GM23338 (cell line): ENCODE results near the gene MBD6. TPM values are rescaled to one million over a fixed set of nuclear protein-coding genes. Genes with fewer than 3 reads are reported as not detected.

Source experiments
- ATAC-seq: fragments of 200-7000 bp; cut with Tn5 transposase; 3 replicates; pipeline ENCODE4 v1.9.1; 2020
- DNase-seq: peaks from one replicate; pipeline ENCODE4 v3.0.0-alpha.2; 2015; ENCODE audit warnings: low spot score
- H2AFZ ChIP-seq: fragments of 200-600 bp; sonication (generic); 2 replicates; pipeline ENCODE4 v1.8.0; 2016; ENCODE audit warnings: antibody characterized with exemption, mild to moderate bottlenecking, moderate library complexity
- H3F3A ChIP-seq: fragments of 200-600 bp; sonication (generic); replicated peaks from 2 replicates; pipeline ENCODE4 v1.8.0; 2017; ENCODE audit warnings: antibody characterized with exemption, mixed run types, low read depth
- H3K27ac ChIP-seq: fragments of 200-600 bp; sonication (generic); 2 replicates; pipeline ENCODE4 v1.6.1; 2016; ENCODE audit warnings: low read depth
- H3K27me3 ChIP-seq: fragments of 200-600 bp; sonication (generic); 2 replicates; pipeline ENCODE4 v1.8.0; 2016; ENCODE audit warnings: mild to moderate bottlenecking, mixed run types, moderate library complexity; ENCODE audit not compliant: insufficient read depth
- H3K36me3 ChIP-seq: fragments of 200-600 bp; sonication (generic); 2 replicates; pipeline ENCODE4 v1.8.0; 2016; ENCODE audit warnings: mild to moderate bottlenecking; ENCODE audit not compliant: insufficient read depth
- H3K4me1 ChIP-seq: fragments of 200-600 bp; sonication (generic); 2 replicates; pipeline ENCODE4 v1.8.0; 2016; ENCODE audit warnings: mild to moderate bottlenecking, moderate library complexity; ENCODE audit not compliant: insufficient read depth
- H3K4me2 ChIP-seq: fragments of 200-600 bp; sonication (generic); 2 replicates; pipeline ENCODE4 v1.7.1; 2017; ENCODE audit warnings: mixed run types
- H3K4me3 ChIP-seq: fragments of 200-600 bp; sonication (generic); 2 replicates; pipeline ENCODE4 v1.6.1; 2016; ENCODE audit warnings: mixed run types
- H3K79me2 ChIP-seq: fragments of 200-600 bp; sonication (generic); replicated peaks from 2 replicates; pipeline ENCODE4 v1.8.0; 2017; ENCODE audit warnings: mild to moderate bottlenecking; ENCODE audit not compliant: insufficient read depth
- H3K9me2 ChIP-seq: fragments of 200-600 bp; sonication (generic); 2 replicates; pipeline ENCODE4 v1.8.0; 2017; ENCODE audit not compliant: insufficient read depth
- H4K20me1 ChIP-seq: fragments of 200-600 bp; sonication (generic); replicated peaks from 2 replicates; pipeline ENCODE4 v1.8.0; 2017; ENCODE audit warnings: mild to moderate bottlenecking; ENCODE audit not compliant: insufficient read depth
- H3K27ac Mint-ChIP-seq: 2 replicates; pipeline ENCODE4 v1.8.0; 2020; ENCODE audit warnings: inconsistent platforms, mild to moderate bottlenecking, moderate library complexity, mixed read lengths
- H3K27me3 Mint-ChIP-seq: 3 replicates; pipeline ENCODE4 v1.8.0; 2022; ENCODE audit warnings: low read depth, mild to moderate bottlenecking, moderate library complexity, mixed read lengths, inconsistent platforms; ENCODE audit not compliant: insufficient read depth, poor library complexity
- H3K36me3 Mint-ChIP-seq: 3 replicates; pipeline ENCODE4 v1.8.0; 2021; ENCODE audit warnings: low read depth, mild to moderate bottlenecking, inconsistent platforms, moderate library complexity, mixed read lengths
- H3K4me1 Mint-ChIP-seq: 3 replicates; pipeline ENCODE4 v1.8.0; 2020; ENCODE audit warnings: mild to moderate bottlenecking, inconsistent platforms, mixed read lengths
- H3K4me3 Mint-ChIP-seq: 3 replicates; pipeline ENCODE4 v1.8.0; 2021; ENCODE audit warnings: moderate library complexity, mild to moderate bottlenecking, inconsistent platforms, mixed read lengths
- H3K9me3 Mint-ChIP-seq: 3 replicates; pipeline ENCODE4 v1.8.0; 2020; ENCODE audit warnings: moderate library complexity, mild to moderate bottlenecking, inconsistent platforms, mixed read lengths
- CREB1 ChIP-seq: fragments of 250-450 bp; sonication (Bioruptor Pico); IDR thresholded peaks from 2 replicates; pipeline ENCODE4 v1.5.0; 2020; ENCODE audit warnings: low read depth, mild to moderate bottlenecking, moderate library complexity
- ETS1 ChIP-seq: IDR thresholded peaks from 2 replicates; pipeline ENCODE4 v1.6.1; 2016; ENCODE audit warnings: antibody characterized with exemption
- EZH2 ChIP-seq: fragments of 200-600 bp; sonication (generic); IDR thresholded peaks from one replicate; pipeline ENCODE4 v1.8.0; 2017; ENCODE audit warnings: antibody characterized with exemption, mild to moderate bottlenecking, low read depth; ENCODE audit not compliant: unreplicated experiment
- EZH2phosphoT487 ChIP-seq: fragments of 200-600 bp; sonication (generic); IDR thresholded peaks from one replicate; pipeline ENCODE4 v1.8.1; 2018; ENCODE audit warnings: antibody characterized with exemption; ENCODE audit not compliant: unreplicated experiment
- JUNB ChIP-seq: IDR thresholded peaks from one replicate; pipeline ENCODE4 v1.6.1; 2016; ENCODE audit warnings: antibody characterized with exemption; ENCODE audit not compliant: unreplicated experiment
- NANOG ChIP-seq: IDR thresholded peaks from 2 replicates; pipeline ENCODE4 v1.6.1; 2016; ENCODE audit warnings: antibody characterized with exemption, borderline replicate concordance
- POLR2AphosphoS5 ChIP-seq: IDR thresholded peaks from 2 replicates; pipeline ENCODE4 v1.6.1; 2016; ENCODE audit warnings: antibody characterized with exemption, low read depth
- REST ChIP-seq: IDR thresholded peaks from one replicate; pipeline ENCODE4 v1.6.1; 2018; ENCODE audit warnings: antibody characterized with exemption; ENCODE audit not compliant: unreplicated experiment
- STAT1 ChIP-seq: IDR thresholded peaks from one replicate; pipeline ENCODE4 v1.6.1; 2016; ENCODE audit warnings: antibody characterized with exemption; ENCODE audit not compliant: unreplicated experiment
- ZNF114 ChIP-seq: fragments of 250-450 bp; sonication (Bioruptor Pico); IDR thresholded peaks from 2 replicates; pipeline ENCODE4 v1.5.0; 2020; ENCODE audit warnings: mild to moderate bottlenecking, moderate library complexity
- ZNF331 ChIP-seq: fragments of 250-450 bp; sonication (Bioruptor Pico); IDR thresholded peaks from 2 replicates; pipeline ENCODE4 v1.5.0; 2020; ENCODE audit warnings: low read depth, mild to moderate bottlenecking, moderate library complexity
- polyA plus RNA-seq: library from polyadenylated mRNA; unstranded; fragments of >200 nt; fragmentation: Nextera tagmentation; extraction: Ambion mirVana; gene quantifications from 2 replicates; pipeline ENCODE4 v1.2.1, GENCODE V29; 2016
- total RNA-seq: library from RNA; depleted of rRNA; stranded (reverse); fragments of >200 nt; shearing (Covaris generic); gene quantifications from 2 replicates; pipeline ENCODE4 v1.2.3, GENCODE V29; 2014
- TF ChIP-seq, protein P1 (sequence below): fragments of 250-450 bp; sonication (Bioruptor Pico); IDR thresholded peaks from 2 replicates; pipeline ENCODE4 v1.5.0; 2020; ENCODE audit warnings: mild to moderate bottlenecking, moderate library complexity
- TF ChIP-seq, protein P2 (sequence below), 2 experiments: fragments of 200-600 bp in 1 of 2; sonication (generic) in 1 of 2; conservative IDR thresholded peaks; 2 replicates each; pipeline versions ENCODE4 v1.5.1 to v1.6.1; 2016 to 2017; ENCODE audit warnings: antibody characterized with exemption in 2 of 2, low read depth in 2 of 2, mild to moderate bottlenecking in 2 of 2, moderate library complexity in 1 of 2

The MBD6 gene
- total and polyA plus RNA-seq, 2 experiments from 2014 or later = 12.5 to 17.1 TPM

DNA sequence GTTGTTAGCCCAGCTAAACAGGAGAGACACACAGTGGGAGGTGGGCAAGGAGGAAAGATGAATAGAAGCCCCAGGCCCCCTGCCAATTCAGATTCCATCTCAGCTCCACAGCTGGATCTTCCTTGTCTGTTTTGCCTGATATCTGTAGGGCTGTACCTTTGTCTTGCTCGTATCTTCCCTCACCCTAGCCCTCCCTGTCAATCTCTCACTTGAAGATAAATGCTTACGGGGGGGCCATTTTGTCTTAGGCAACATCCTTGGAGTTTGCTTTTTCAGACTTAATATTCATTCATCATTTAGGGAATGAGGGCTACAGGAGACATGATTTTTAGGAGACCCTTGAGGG, 29.7 kb downstream of the MBD6 start:
- peaks cover 33% of the 10 kb centered on the region for H3K79me2 ChIP-seq
- Mint-ChIP-seq H3K27me3 (peaks cover 9% of the 10 kb centered on the region), H3K4me1 (peaks cover 58% of the 10 kb centered on the region), H3K36me3 (no peaks in the 10 kb centered on the region; the same call in 2 of the 3 replicates), H3K4me3 (peak overlapping the region; percentile 5; the same call in 1 of the 3 replicates), H3K9me3 (no peaks in the 10 kb centered on the region), H3K27ac (no peak overlapping the region)
- 0 out of 2 replicates have a peak overlapping the region, but pooled peaks have one; percentile 9 for H3K27ac ChIP-seq
- ATAC-seq = no peak
- H3K4me2 ChIP-seq = peak overlapping the region; percentile 27; the same call in 1 of the 2 replicates
- no peaks in the 10 kb centered on the region for H3K9me2 ChIP-seq
- TF ChIP-seq EZH2phosphoT487 (no peak), ETS1 (no peak), POLR2AphosphoS5 (no peak), ZNF331 (no peak), ZNF114 (no peak), JUNB (no peak), NANOG (no peak), CREB1 (CRISPR knock-in tag) (no peak), STAT1 (no peak), REST (no peak), EZH2 (no peak)
- TF ChIP-seq, protein P1, sequence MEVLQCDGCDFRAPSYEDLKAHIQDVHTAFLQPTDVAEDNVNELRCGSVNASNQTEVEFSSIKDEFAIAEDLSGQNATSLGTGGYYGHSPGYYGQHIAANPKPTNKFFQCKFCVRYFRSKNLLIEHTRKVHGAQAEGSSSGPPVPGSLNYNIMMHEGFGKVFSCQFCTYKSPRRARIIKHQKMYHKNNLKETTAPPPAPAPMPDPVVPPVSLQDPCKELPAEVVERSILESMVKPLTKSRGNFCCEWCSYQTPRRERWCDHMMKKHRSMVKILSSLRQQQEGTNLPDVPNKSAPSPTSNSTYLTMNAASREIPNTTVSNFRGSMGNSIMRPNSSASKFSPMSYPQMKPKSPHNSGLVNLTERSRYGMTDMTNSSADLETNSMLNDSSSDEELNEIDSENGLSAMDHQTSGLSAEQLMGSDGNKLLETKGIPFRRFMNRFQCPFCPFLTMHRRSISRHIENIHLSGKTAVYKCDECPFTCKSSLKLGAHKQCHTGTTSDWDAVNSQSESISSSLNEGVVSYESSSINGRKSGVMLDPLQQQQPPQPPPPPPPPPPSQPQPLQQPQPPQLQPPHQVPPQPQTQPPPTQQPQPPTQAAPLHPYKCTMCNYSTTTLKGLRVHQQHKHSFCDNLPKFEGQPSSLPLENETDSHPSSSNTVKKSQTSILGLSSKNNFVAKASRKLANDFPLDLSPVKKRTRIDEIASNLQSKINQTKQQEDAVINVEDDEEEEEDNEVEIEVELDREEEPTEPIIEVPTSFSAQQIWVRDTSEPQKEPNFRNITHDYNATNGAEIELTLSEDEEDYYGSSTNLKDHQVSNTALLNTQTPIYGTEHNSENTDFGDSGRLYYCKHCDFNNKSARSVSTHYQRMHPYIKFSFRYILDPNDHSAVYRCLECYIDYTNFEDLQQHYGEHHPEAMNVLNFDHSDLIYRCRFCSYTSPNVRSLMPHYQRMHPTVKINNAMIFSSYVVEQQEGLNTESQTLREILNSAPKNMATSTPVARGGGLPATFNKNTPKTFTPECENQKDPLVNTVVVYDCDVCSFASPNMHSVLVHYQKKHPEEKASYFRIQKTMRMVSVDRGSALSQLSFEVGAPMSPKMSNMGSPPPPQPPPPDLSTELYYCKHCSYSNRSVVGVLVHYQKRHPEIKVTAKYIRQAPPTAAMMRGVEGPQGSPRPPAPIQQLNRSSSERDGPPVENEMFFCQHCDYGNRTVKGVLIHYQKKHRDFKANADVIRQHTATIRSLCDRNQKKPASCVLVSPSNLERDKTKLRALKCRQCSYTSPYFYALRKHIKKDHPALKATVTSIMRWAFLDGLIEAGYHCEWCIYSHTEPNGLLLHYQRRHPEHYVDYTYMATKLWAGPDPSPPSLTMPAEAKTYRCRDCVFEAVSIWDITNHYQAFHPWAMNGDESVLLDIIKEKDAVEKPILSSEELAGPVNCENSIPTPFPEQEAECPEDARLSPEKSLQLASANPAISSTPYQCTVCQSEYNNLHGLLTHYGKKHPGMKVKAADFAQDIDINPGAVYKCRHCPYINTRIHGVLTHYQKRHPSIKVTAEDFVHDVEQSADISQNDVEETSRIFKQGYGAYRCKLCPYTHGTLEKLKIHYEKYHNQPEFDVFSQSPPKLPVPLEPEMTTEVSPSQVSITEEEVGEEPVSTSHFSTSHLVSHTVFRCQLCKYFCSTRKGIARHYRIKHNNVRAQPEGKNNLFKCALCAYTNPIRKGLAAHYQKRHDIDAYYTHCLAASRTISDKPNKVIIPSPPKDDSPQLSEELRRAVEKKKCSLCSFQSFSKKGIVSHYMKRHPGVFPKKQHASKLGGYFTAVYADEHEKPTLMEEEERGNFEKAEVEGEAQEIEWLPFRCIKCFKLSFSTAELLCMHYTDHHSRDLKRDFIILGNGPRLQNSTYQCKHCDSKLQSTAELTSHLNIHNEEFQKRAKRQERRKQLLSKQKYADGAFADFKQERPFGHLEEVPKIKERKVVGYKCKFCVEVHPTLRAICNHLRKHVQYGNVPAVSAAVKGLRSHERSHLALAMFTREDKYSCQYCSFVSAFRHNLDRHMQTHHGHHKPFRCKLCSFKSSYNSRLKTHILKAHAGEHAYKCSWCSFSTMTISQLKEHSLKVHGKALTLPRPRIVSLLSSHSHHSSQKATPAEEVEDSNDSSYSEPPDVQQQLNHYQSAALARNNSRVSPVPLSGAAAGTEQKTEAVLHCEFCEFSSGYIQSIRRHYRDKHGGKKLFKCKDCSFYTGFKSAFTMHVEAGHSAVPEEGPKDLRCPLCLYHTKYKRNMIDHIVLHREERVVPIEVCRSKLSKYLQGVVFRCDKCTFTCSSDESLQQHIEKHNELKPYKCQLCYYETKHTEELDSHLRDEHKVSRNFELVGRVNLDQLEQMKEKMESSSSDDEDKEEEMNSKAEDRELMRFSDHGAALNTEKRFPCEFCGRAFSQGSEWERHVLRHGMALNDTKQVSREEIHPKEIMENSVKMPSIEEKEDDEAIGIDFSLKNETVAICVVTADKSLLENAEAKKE (CRISPR knock-in tag) = no peak
- TF ChIP-seq, protein P2, sequence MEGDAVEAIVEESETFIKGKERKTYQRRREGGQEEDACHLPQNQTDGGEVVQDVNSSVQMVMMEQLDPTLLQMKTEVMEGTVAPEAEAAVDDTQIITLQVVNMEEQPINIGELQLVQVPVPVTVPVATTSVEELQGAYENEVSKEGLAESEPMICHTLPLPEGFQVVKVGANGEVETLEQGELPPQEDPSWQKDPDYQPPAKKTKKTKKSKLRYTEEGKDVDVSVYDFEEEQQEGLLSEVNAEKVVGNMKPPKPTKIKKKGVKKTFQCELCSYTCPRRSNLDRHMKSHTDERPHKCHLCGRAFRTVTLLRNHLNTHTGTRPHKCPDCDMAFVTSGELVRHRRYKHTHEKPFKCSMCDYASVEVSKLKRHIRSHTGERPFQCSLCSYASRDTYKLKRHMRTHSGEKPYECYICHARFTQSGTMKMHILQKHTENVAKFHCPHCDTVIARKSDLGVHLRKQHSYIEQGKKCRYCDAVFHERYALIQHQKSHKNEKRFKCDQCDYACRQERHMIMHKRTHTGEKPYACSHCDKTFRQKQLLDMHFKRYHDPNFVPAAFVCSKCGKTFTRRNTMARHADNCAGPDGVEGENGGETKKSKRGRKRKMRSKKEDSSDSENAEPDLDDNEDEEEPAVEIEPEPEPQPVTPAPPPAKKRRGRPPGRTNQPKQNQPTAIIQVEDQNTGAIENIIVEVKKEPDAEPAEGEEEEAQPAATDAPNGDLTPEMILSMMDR (conservative IDR thresholded peaks at IDR 0.05; ENCODE audit: low read depth in 2 of 2) = no peak
- no peak overlapping the region for H2AFZ ChIP-seq
- peaks cover 38% of the 10 kb centered on the region for H3K4me1 ChIP-seq
- H3K36me3 ChIP-seq = no peaks in the 10 kb centered on the region
- peaks cover 14% of the 10 kb centered on the region for H3K27me3 ChIP-seq
- H3F3A ChIP-seq = peaks cover 12% of the 10 kb centered on the region
- H4K20me1 ChIP-seq = peaks cover 15% of the 10 kb centered on the region
- no peak overlapping the region for H3K4me3 ChIP-seq
- DNase-seq = no peak
